ENCODE data around the gene TIGD6. TPM values are rescaled to one million over a fixed set of nuclear protein-coding genes. Genes with fewer than 3 reads are reported as not detected.

TIGD6 gene
- total and polyA plus RNA-seq, 10 of the 15 experiments (the other 5 are each of a cell fraction or from before 2014, with no cell fraction given): 0.84 to 4.1 (median 2.7) TPM

DNA sequence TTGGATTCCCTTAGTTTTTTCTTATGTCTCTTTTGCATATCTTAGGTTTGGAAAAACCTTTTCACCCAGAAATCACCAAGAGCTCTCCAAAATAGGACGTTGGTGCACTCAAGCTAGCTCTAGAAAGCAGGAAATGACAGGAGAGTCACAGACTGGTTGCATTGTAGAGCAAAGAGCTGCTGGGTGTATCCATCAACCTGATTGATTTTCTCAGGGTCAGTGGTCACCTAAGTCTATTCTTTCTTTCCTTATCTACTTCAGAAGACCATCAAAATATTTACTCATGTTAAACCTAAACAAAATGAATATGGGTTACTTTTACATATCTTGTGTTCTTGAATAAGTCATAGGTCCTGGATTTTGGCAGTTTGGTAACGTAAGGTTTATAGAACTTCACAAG, 25.0 kb downstream of the TIGD6 start:
- ChIA-PET SMC1A (ENCODE audit: uncharacterized antibody, unreplicated experiment) (interaction anchor here (1.7 kb wide), 1 partner anchor 14 kb away, joined by 3 read pairs; no protein-coding TSS in a partner anchor), POLR2A (no interaction called here), CTCF (interaction anchor here (1.4 to 2.2 kb wide), 3 partner anchors 11 to 123 kb away, joined by 3 to 8 read pairs (median 4); no protein-coding TSS in a partner anchor), RAD21 (ENCODE audit: unreplicated experiment) (no interaction called here)
- intact Hi-C loops (cut with micrococcal nuclease; ENCODE audit: unreplicated experiment): no loop called here
- Histone ChIP-seq H3K79me2 (ENCODE audit: control insufficient read depth, insufficient read depth, low read length) (no peaks in the 10 kb centered on the region), H3K27me3 (replicated peaks in 1 of 2; ENCODE audit: control insufficient read depth in 2 of 2, insufficient read depth in 2 of 2, low read length in 1 of 2) (no peaks in the 10 kb centered on the region), H3K36me3 (ENCODE audit: control insufficient read depth in 2 of 2, insufficient read depth in 2 of 2, low read length in 1 of 2) (no peaks in the 10 kb centered on the region; a peak in 1 of 4 replicates), H3K4me2 (ENCODE audit: control insufficient read depth, insufficient read depth) (no peak overlapping the region), H3K4me3 (no peak overlapping the region), H3K27ac (ENCODE audit: control insufficient read depth, insufficient read depth) (no peak overlapping the region), H3K9me3 (replicated peaks; ENCODE audit: control insufficient read depth, insufficient read depth, low read length) (no peaks in the 10 kb centered on the region), H2AFZ (ENCODE audit: control insufficient read depth, low read depth, low read length) (no peak overlapping the region), H3K9ac (ENCODE audit: control insufficient read depth, insufficient read depth, low read length) (no peak overlapping the region), H3K4me1 (ENCODE audit: control insufficient read depth, insufficient read depth, low read length) (no peaks in the 10 kb centered on the region), H4K20me1 (ENCODE audit: control insufficient read depth, insufficient read depth) (no peaks in the 10 kb centered on the region)
- ATAC-seq: no peak
- no peak for DNase-seq (ENCODE audit: low read depth, low spot score)
- FAIRE-seq: no peak
- WGBS (ENCODE audit: insufficient coverage, insufficient replicate concordance, low lambda C conversion rate, missing lambda C conversion rate): 50% methylated on average over 2 of the region's 2 CpGs
- BruUV-seq (replicated peaks): no TSS peak
- in situ Hi-C loops (cut with MboI): no loop called here
- no peak for TF ChIP-seq CBX5 (IDR thresholded peaks at IDR 0.05; ENCODE audit: low read depth)
- TF ChIP-seq, protein P1, sequence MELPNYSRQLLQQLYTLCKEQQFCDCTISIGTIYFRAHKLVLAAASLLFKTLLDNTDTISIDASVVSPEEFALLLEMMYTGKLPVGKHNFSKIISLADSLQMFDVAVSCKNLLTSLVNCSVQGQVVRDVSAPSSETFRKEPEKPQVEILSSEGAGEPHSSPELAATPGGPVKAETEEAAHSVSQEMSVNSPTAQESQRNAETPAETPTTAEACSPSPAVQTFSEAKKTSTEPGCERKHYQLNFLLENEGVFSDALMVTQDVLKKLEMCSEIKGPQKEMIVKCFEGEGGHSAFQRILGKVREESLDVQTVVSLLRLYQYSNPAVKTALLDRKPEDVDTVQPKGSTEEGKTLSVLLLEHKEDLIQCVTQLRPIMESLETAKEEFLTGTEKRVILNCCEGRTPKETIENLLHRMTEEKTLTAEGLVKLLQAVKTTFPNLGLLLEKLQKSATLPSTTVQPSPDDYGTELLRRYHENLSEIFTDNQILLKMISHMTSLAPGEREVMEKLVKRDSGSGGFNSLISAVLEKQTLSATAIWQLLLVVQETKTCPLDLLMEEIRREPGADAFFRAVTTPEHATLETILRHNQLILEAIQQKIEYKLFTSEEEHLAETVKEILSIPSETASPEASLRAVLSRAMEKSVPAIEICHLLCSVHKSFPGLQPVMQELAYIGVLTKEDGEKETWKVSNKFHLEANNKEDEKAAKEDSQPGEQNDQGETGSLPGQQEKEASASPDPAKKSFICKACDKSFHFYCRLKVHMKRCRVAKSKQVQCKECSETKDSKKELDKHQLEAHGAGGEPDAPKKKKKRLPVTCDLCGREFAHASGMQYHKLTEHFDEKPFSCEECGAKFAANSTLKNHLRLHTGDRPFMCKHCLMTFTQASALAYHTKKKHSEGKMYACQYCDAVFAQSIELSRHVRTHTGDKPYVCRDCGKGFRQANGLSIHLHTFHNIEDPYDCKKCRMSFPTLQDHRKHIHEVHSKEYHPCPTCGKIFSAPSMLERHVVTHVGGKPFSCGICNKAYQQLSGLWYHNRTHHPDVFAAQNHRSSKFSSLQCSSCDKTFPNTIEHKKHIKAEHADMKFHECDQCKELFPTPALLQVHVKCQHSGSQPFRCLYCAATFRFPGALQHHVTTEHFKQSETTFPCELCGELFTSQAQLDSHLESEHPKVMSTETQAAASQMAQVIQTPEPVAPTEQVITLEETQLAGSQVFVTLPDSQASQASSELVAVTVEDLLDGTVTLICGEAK (IDR thresholded peaks at IDR 0.05; ENCODE audit: borderline replicate concordance): no peak
- TF ChIP-seq, protein P2, sequence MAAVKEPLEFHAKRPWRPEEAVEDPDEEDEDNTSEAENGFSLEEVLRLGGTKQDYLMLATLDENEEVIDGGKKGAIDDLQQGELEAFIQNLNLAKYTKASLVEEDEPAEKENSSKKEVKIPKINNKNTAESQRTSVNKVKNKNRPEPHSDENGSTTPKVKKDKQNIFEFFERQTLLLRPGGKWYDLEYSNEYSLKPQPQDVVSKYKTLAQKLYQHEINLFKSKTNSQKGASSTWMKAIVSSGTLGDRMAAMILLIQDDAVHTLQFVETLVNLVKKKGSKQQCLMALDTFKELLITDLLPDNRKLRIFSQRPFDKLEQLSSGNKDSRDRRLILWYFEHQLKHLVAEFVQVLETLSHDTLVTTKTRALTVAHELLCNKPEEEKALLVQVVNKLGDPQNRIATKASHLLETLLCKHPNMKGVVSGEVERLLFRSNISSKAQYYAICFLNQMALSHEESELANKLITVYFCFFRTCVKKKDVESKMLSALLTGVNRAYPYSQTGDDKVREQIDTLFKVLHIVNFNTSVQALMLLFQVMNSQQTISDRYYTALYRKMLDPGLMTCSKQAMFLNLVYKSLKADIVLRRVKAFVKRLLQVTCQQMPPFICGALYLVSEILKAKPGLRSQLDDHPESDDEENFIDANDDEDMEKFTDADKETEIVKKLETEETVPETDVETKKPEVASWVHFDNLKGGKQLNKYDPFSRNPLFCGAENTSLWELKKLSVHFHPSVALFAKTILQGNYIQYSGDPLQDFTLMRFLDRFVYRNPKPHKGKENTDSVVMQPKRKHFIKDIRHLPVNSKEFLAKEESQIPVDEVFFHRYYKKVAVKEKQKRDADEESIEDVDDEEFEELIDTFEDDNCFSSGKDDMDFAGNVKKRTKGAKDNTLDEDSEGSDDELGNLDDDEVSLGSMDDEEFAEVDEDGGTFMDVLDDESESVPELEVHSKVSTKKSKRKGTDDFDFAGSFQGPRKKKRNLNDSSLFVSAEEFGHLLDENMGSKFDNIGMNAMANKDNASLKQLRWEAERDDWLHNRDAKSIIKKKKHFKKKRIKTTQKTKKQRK (IDR thresholded peaks at IDR 0.05; ENCODE audit: low read depth, low read length): no peak
- TF ChIP-seq NFYB (IDR thresholded peaks at IDR 0.05; ENCODE audit: insufficient read depth, low read depth, low read length): no peak
- TF ChIP-seq, protein P3, sequence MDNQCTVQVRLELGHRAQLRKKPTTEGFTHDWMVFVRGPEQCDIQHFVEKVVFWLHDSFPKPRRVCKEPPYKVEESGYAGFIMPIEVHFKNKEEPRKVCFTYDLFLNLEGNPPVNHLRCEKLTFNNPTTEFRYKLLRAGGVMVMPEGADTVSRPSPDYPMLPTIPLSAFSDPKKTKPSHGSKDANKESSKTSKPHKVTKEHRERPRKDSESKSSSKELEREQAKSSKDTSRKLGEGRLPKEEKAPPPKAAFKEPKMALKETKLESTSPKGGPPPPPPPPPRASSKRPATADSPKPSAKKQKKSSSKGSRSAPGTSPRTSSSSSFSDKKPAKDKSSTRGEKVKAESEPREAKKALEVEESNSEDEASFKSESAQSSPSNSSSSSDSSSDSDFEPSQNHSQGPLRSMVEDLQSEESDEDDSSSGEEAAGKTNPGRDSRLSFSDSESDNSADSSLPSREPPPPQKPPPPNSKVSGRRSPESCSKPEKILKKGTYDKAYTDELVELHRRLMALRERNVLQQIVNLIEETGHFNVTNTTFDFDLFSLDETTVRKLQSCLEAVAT (IDR thresholded peaks at IDR 0.05): no peak
- TF ChIP-seq, protein P4, sequence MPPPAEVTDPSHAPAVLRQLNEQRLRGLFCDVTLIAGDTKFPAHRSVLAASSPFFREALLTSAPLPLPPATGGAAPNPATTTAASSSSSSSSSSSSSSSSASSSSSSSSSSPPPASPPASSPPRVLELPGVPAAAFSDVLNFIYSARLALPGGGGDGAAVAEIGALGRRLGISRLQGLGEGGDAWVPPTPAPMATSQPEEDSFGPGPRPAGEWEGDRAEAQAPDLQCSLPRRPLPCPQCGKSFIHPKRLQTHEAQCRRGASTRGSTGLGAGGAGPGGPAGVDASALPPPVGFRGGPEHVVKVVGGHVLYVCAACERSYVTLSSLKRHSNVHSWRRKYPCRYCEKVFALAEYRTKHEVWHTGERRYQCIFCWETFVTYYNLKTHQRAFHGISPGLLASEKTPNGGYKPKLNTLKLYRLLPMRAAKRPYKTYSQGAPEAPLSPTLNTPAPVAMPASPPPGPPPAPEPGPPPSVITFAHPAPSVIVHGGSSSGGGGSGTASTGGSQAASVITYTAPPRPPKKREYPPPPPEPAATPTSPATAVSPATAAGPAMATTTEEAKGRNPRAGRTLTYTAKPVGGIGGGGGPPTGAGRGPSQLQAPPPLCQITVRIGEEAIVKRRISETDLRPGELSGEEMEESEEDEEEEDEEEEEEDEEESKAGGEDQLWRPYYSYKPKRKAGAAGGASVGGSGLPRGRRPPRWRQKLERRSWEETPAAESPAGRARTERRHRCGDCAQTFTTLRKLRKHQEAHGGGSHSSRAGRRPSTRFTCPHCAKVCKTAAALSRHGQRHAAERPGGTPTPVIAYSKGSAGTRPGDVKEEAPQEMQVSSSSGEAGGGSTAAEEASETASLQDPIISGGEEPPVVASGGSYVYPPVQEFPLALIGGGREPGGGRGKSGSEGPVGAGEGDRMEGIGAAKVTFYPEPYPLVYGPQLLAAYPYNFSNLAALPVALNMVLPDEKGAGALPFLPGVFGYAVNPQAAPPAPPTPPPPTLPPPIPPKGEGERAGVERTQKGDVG (CRISPR knock-in tag; IDR thresholded peaks at IDR 0.05): no peak
- TF ChIP-seq, protein P5, sequence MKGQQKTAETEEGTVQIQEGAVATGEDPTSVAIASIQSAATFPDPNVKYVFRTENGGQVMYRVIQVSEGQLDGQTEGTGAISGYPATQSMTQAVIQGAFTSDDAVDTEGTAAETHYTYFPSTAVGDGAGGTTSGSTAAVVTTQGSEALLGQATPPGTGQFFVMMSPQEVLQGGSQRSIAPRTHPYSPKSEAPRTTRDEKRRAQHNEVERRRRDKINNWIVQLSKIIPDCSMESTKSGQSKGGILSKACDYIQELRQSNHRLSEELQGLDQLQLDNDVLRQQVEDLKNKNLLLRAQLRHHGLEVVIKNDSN (IDR thresholded peaks at IDR 0.05; ENCODE audit: borderline replicate concordance, extremely low read length, insufficient read depth, low read depth, low read length): no peak
- TF ChIP-seq IKZF2 (IDR thresholded peaks at IDR 0.05): no peak
- no peak for TF ChIP-seq LARP7 (IDR thresholded peaks at IDR 0.05)
- no peak for TF ChIP-seq BRCA1 (IDR thresholded peaks at IDR 0.05; ENCODE audit: low read depth, low read length)

Data from GM12878 (cell line).